Measurements from ENCODE around the gene SEZ6. TPM values are rescaled to one million over a fixed set of nuclear protein-coding genes. Genes with fewer than 3 reads are reported as not detected.

The SEZ6 gene
- polyA plus RNA-seq, 1 donor = 0.12 TPM

Other genes with a start within 250 kb of the SEZ6 start
- 15.4 TPM for gene FAM222B, start 163.2 kb downstream of the SEZ6 start, polyA plus RNA-seq (ENCODE audit: insufficient read length)
- 44.0 TPM for gene ERAL1, start 151.0 kb downstream of the SEZ6 start, polyA plus RNA-seq (ENCODE audit: insufficient read length)
- 77.5 TPM for gene FLOT2, start 108.3 kb downstream of the SEZ6 start, polyA plus RNA-seq (ENCODE audit: insufficient read length)
- gene DHRS13, start 103.0 kb downstream of the SEZ6 start, polyA plus RNA-seq (ENCODE audit: insufficient read length) = 3.9 TPM
- 33.5 TPM for gene PHF12, start 54.5 kb downstream of the SEZ6 start, polyA plus RNA-seq (ENCODE audit: insufficient read length)
- 0.74 TPM for gene PIPOX, start 37.1 kb upstream of the SEZ6 start, polyA plus RNA-seq (ENCODE audit: insufficient read length)
- 385 TPM for gene MYO18A, start 174.4 kb upstream of the SEZ6 start, polyA plus RNA-seq (ENCODE audit: insufficient read length)
- gene CRYBA1, start 240.8 kb upstream of the SEZ6 start, polyA plus RNA-seq (ENCODE audit: insufficient read length) = not detected